Tibial nerve (tissue), 4 donors: ENCODE measurements around the gene ERP27. TPM values are rescaled to one million over a fixed set of nuclear protein-coding genes. Genes with fewer than 3 reads are reported as not detected.
A peak's percentile ranks its signal among the peaks of the same experiment; 100 is the strongest.

Experiments used
- DNase-seq, 2 donors: peaks; one replicate each; pipeline ENCODE4 v3.0.0-alpha.2; 2019; ENCODE audit warnings: low spot score in 2 of 2
- H3K27ac ChIP-seq, 4 donors: fragments of 200-600 bp; sonication (generic) in 3 of 4; one replicate each; pipeline ENCODE4 v1.5.1; 2017 to 2019; ENCODE audit warnings: mild to moderate bottlenecking in 1 of 4
- H3K27me3 ChIP-seq, 2 donors: fragments of 200-600 bp; sonication (generic) in 1 of 2; one replicate each; pipeline versions ENCODE4 v1.5.1 to v1.6.0; 2017 to 2019
- H3K36me3 ChIP-seq, 3 donors: fragments of 200-600 bp; sonication (generic); one replicate each; pipeline ENCODE4 v1.5.1; 2018 to 2019
- H3K4me1 ChIP-seq, 4 donors: fragments of 200-600 bp; sonication (generic) in 3 of 4; one replicate each; pipeline ENCODE4 v1.5.1; 2017 to 2019
- H3K4me3 ChIP-seq, 4 donors: fragments of 200-600 bp; sonication (generic) in 3 of 4; one replicate each; pipeline ENCODE4 v1.5.1; 2017 to 2019; ENCODE audit warnings: mild to moderate bottlenecking in 1 of 4, moderate library complexity in 1 of 4
- H3K9me3 ChIP-seq, 4 donors: fragments of 200-600 bp; sonication (generic) in 3 of 4; one replicate each; pipeline ENCODE4 v1.5.1; 2017 to 2019
- EP300 ChIP-seq, 2 donors: sonication (generic); formaldehyde crosslinking; IDR thresholded peaks; one replicate each; pipeline ENCODE4 v1.6.1; 2017; ENCODE audit warnings: antibody characterized with exemption in 2 of 2, mild to moderate bottlenecking in 1 of 2
- POLR2A ChIP-seq, 2 donors: fragments of 450-650 bp; IDR thresholded peaks; one replicate each; pipeline ENCODE4 v1.6.1; 2017; ENCODE audit warnings: antibody characterized with exemption in 2 of 2, mild to moderate bottlenecking in 2 of 2, moderate library complexity in 2 of 2
- WGBS, 2 donors: methylation state at CpG; one replicate each; pipeline ENCODE4 v1.1.5; 2018; 5-methylcytosine and 5-hydroxymethylcytosine counted together
- total RNA-seq, 4 donors: library from RNA; depleted of rRNA; stranded (reverse); fragments of >200 nt; gene quantifications; one replicate each; pipeline ENCODE4 v1.1.0, GENCODE V29; 2016
- TF ChIP-seq, protein P1 (sequence below), 5 experiments: fragments of 200-600 bp in 3 of 5; fragments of 450-650 bp in 2 of 5; sonication (generic) in 3 of 5; IDR thresholded peaks; one replicate each; pipeline ENCODE4 v1.5.1; 2016 to 2019; ENCODE audit warnings: antibody characterized with exemption in 5 of 5, mild to moderate bottlenecking in 3 of 5, moderate library complexity in 2 of 5

ERP27 gene
- not detected for total RNA-seq

DNA sequence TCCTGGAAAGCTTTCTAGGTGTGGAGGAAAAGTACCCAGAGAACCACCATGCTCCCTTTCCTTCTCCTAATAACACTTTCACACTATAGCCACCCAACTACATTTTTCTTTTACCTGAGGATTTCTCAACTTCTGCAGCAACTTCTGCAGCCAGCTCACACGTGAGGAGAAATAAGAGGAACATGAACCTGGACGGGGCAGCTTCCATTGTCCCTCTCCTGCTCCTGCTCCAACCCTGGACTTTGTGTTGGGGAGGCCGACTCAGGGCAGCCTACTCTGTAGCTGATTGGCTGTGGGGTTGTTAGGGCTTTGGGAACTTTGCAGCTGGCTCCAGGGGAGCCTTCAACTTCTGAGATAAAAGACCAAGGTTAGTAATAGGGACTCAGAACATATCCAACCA, at the start of gene ERP27:
Gene ERP27 (minus strand): TSS at position 237 of the 400 bp plus-strand sequence. CDS start 29 bp downstream, at position 208.
- DNase-seq, result no peak
- peaks cover 0 to 3% (median 0%) of the 10 kb centered on the region in 3 donors for H3K36me3 ChIP-seq
- H3K9me3 ChIP-seq, result no peaks in the 10 kb centered on the region
- H3K27me3 ChIP-seq, result no peaks in the 10 kb centered on the region
- no peaks in the 10 kb centered on the region for H3K4me1 ChIP-seq
- H3K4me3 ChIP-seq, result no peak within 1 kb of the TSS
- TF ChIP-seq POLR2A (IDR thresholded peaks at IDR 0.05), result no peak
- no peak within 1 kb of the TSS for H3K27ac ChIP-seq
- WGBS, 2 donors, result 79 to 84% methylated on average over 3 of the region's 3 CpGs

- H3K9me3 ChIP-seq, result peaks cover 0 to 11% (median 0%) of the 10 kb centered on the region in 4 donors
- H3K27ac ChIP-seq, result no peak overlapping the region
- H3K27me3 ChIP-seq, result no peaks in the 10 kb centered on the region
These were observed 49.7 kb upstream of the ERP27 start for GRCh38 chr12:14988035-14988434.

GRCh38 chr12:14986449-14986848, 48.1 kb upstream of the ERP27 start:
- H3K27me3 ChIP-seq, result no peaks in the 10 kb centered on the region
- no peaks in the 10 kb centered on the region for H3K36me3 ChIP-seq
- TF ChIP-seq, protein P1, sequence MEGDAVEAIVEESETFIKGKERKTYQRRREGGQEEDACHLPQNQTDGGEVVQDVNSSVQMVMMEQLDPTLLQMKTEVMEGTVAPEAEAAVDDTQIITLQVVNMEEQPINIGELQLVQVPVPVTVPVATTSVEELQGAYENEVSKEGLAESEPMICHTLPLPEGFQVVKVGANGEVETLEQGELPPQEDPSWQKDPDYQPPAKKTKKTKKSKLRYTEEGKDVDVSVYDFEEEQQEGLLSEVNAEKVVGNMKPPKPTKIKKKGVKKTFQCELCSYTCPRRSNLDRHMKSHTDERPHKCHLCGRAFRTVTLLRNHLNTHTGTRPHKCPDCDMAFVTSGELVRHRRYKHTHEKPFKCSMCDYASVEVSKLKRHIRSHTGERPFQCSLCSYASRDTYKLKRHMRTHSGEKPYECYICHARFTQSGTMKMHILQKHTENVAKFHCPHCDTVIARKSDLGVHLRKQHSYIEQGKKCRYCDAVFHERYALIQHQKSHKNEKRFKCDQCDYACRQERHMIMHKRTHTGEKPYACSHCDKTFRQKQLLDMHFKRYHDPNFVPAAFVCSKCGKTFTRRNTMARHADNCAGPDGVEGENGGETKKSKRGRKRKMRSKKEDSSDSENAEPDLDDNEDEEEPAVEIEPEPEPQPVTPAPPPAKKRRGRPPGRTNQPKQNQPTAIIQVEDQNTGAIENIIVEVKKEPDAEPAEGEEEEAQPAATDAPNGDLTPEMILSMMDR (IDR thresholded peaks at IDR 0.05), result peak in 1 of 5 experiments; percentile 16
- TF ChIP-seq POLR2A (IDR thresholded peaks at IDR 0.05), result no peak
- H3K27ac ChIP-seq, result no peak overlapping the region
- H3K4me3 ChIP-seq, result no peak overlapping the region
- WGBS, 2 donors, result 60 to 72% methylated on average over 4 of the region's 4 CpGs
- H3K9me3 ChIP-seq, result peaks cover 0 to 10% (median 0%) of the 10 kb centered on the region in 4 donors
- no peak for DNase-seq
- no peaks in the 10 kb centered on the region for H3K4me1 ChIP-seq

More at GRCh38 chr12:14988035-14988434, 49.7 kb upstream of the ERP27 start:
- no peaks in the 10 kb centered on the region for H3K4me1 ChIP-seq
- H3K4me3 ChIP-seq, result no peak overlapping the region
- DNase-seq, result no peak
- H3K36me3 ChIP-seq, result no peaks in the 10 kb centered on the region
- TF ChIP-seq EP300 (IDR thresholded peaks at IDR 0.05) (no peak), POLR2A (IDR thresholded peaks at IDR 0.05) (no peak)
- TF ChIP-seq, protein P1 (IDR thresholded peaks at IDR 0.05), result no peak
- 83 to 84% methylated on average over 3 of the region's 3 CpGs for WGBS, 2 donors

- DNase-seq, result no peak
- no peak overlapping the region for H3K4me3 ChIP-seq
- H3K36me3 ChIP-seq, result no peaks in the 10 kb centered on the region
- no peak overlapping the region for H3K27ac ChIP-seq
- 45 to 55% methylated on average over 1 of the region's 1 CpG for WGBS, 2 donors
- no peaks in the 10 kb centered on the region for H3K27me3 ChIP-seq
- no peaks in the 10 kb centered on the region for H3K9me3 ChIP-seq
- no peaks in the 10 kb centered on the region for H3K4me1 ChIP-seq
- TF ChIP-seq, protein P1 (IDR thresholded peaks at IDR 0.05), result no peak
- no peak for TF ChIP-seq POLR2A (IDR thresholded peaks at IDR 0.05)
- no peak for TF ChIP-seq EP300 (IDR thresholded peaks at IDR 0.05)
These were observed 46.5 kb upstream of the ERP27 start for GRCh38 chr12:14984766-14985285.

DNA sequence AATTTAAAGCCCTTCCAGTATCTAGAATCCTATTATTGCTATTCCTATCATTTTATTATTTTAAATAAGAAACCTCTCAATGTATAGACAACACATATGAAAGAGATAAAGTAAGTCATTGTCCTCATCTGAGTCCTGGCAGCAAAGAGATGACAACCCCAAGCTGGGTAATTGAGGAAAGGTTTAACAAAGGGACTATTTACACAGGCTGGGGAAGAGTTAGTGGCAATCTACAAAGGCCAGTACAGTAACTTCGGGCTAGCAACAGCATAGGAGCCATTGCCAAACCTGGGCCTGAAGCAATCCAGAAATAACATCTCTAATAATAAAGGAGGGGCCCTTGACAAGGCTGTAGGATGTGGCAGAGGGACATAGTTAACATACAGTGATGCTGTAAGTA, 45.7 kb upstream of the ERP27 start:
- Histone ChIP-seq H3K4me1 (no peaks in the 10 kb centered on the region), H3K4me3 (no peak overlapping the region), H3K27ac (no peak overlapping the region), H3K9me3 (no peaks in the 10 kb centered on the region), H3K27me3 (no peaks in the 10 kb centered on the region), H3K36me3 (no peaks in the 10 kb centered on the region)
- TF ChIP-seq, protein P1 (IDR thresholded peaks at IDR 0.05), result no peak
- no peak for TF ChIP-seq POLR2A (IDR thresholded peaks at IDR 0.05)
- no peak for TF ChIP-seq EP300 (IDR thresholded peaks at IDR 0.05)
- 32 to 58% methylated on average over 1 of the region's 1 CpG for WGBS, 2 donors
- DNase-seq, result no peak

- Histone ChIP-seq H3K36me3 (no peaks in the 10 kb centered on the region), H3K27ac (no peak overlapping the region), H3K27me3 (no peaks in the 10 kb centered on the region), H3K9me3 (no peaks in the 10 kb centered on the region), H3K4me3 (no peak overlapping the region), H3K4me1 (no peaks in the 10 kb centered on the region)
- no peak for DNase-seq
- WGBS, 2 donors, result 79 to 80% methylated on average over 2 of the region's 2 CpGs
- TF ChIP-seq POLR2A (IDR thresholded peaks at IDR 0.05) (no peak), EP300 (IDR thresholded peaks at IDR 0.05) (no peak)
- TF ChIP-seq, protein P1 (IDR thresholded peaks at IDR 0.05), result no peak
These were observed 44.7 kb upstream of the ERP27 start for GRCh38 chr12:14982991-14983390.
